ENCODE measurements around the gene CAST. TPM values are rescaled to one million over a fixed set of nuclear protein-coding genes. Genes with fewer than 3 reads are reported as not detected.

The CAST gene
- total RNA-seq, 2 donors from 2014 or later, result 251 to 256 TPM

DNA sequence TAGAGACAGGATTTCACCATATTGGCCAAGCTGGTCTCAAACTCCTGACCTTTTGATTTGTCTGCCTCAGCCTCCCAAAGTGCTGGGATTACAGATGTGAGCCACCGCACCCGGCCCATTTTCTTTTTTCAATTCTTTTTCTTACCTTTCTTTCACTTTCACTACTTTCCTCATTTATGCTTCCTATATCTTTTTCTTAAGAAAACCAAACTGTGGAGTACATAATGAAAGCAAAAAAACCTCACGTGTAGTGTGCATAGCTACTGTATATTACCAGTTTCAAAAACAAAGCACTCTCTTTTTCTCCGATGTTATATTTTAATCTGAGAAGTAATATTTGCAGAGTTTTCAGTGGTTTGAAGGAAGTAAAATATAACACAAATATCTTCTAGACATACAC, 8.0 kb upstream of the CAST start:
- H3K4me1 ChIP-seq (replicated peaks), result no peaks in the 10 kb centered on the region
- WGBS, result 89% methylated on average over 4 of the region's 4 CpGs
- DNase-seq (ENCODE audit: low spot score), result no peak
- H3K4me3 ChIP-seq, result no peak overlapping the region
- no peaks in the 10 kb centered on the region for H3K27me3 ChIP-seq (replicated peaks; ENCODE audit: insufficient read depth)
- no peak overlapping the region for H3K27ac ChIP-seq
- TF ChIP-seq CTCF (IDR thresholded peaks at IDR 0.05) (no peak), POLR2A (IDR thresholded peaks at IDR 0.05) (no peak), POLR2AphosphoS5 (IDR thresholded peaks at IDR 0.05) (no peak)
- no peaks in the 10 kb centered on the region for H3K36me3 ChIP-seq
- intact Hi-C loops (cut with DNase I), result loop anchor here (10.0 kb wide), 1 partner anchor 49 kb away; no protein-coding TSS in a partner anchor
- H3K9me3 ChIP-seq, result no peaks in the 10 kb centered on the region

DNA sequence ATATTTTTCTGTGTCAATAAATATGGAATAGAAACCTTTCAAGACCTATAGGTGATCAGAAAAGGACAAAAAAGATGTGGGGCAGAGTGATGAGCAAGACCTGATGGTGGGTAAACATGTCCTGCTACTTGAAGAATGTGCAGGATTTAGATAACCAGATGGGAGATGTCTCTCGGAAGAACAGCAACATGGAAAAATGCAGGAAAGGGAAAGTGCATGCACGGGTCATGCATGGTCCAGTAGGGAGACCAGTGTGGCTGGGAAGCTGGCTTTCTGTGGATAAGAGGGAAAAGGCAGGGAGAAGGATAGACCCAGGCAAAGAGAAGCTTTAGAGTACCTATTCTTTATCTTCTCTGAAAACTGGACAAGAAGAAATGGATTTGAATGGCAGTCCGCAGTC, 7.1 kb upstream of the CAST start:
- TF ChIP-seq POLR2AphosphoS5 (IDR thresholded peaks at IDR 0.05), result no peak
- no peak for TF ChIP-seq POLR2A (IDR thresholded peaks at IDR 0.05)
- no peak for TF ChIP-seq CTCF (IDR thresholded peaks at IDR 0.05)
- intact Hi-C loops (cut with DNase I), result loop anchor here (5.0 to 10.0 kb wide), 2 partner anchors 33 to 50 kb away; no protein-coding TSS in a partner anchor
- Histone ChIP-seq H3K9me3 (no peaks in the 10 kb centered on the region), H3K4me1 (replicated peaks) (no peaks in the 10 kb centered on the region), H3K4me3 (no peak overlapping the region), H3K27me3 (replicated peaks; ENCODE audit: insufficient read depth) (no peaks in the 10 kb centered on the region), H3K27ac (no peak overlapping the region), H3K36me3 (no peaks in the 10 kb centered on the region)
- 86% methylated on average over 3 of the region's 3 CpGs for WGBS
- DNase-seq (ENCODE audit: low spot score), result no peak

- Histone ChIP-seq H3K36me3 (no peaks in the 10 kb centered on the region), H3K4me3 (no peak overlapping the region), H3K27ac (no peak overlapping the region), H3K4me1 (replicated peaks) (no peaks in the 10 kb centered on the region), H3K27me3 (replicated peaks; ENCODE audit: insufficient read depth) (no peaks in the 10 kb centered on the region), H3K9me3 (no peaks in the 10 kb centered on the region)
- no peak for TF ChIP-seq POLR2A (IDR thresholded peaks at IDR 0.05)
- no peak for TF ChIP-seq CTCF (IDR thresholded peaks at IDR 0.05)
- no peak for TF ChIP-seq POLR2AphosphoS5 (IDR thresholded peaks at IDR 0.05)
- DNase-seq (ENCODE audit: low spot score), result no peak
- WGBS, result 14% methylated on average over 1 of the region's 1 CpG
- intact Hi-C loops (cut with DNase I), result loop anchor here (5.0 to 10.0 kb wide), 2 partner anchors 33 to 51 kb away; no protein-coding TSS in a partner anchor
Observed at GRCh38 chr5:96655506-96655905, 6.7 kb upstream of the CAST start.

- no peak overlapping the region for H3K27ac ChIP-seq
- TF ChIP-seq CTCF (IDR thresholded peaks at IDR 0.05) (no peak), POLR2AphosphoS5 (IDR thresholded peaks at IDR 0.05) (no peak), POLR2A (IDR thresholded peaks at IDR 0.05) (no peak)
- no peaks in the 10 kb centered on the region for H3K36me3 ChIP-seq
- H3K4me3 ChIP-seq, result no peak overlapping the region
- H3K4me1 ChIP-seq (replicated peaks), result no peaks in the 10 kb centered on the region
- H3K9me3 ChIP-seq, result no peaks in the 10 kb centered on the region
- WGBS, result 53% methylated on average over 3 of the region's 3 CpGs
- intact Hi-C loops (cut with DNase I), result loop anchor here (5.0 to 10.0 kb wide), 2 partner anchors 35 to 52 kb away; no protein-coding TSS in a partner anchor
- DNase-seq (ENCODE audit: low spot score), result no peak
- H3K27me3 ChIP-seq (replicated peaks; ENCODE audit: insufficient read depth), result no peaks in the 10 kb centered on the region
Observed at GRCh38 chr5:96657068-96657467, 5.1 kb upstream of the CAST start.

DNA sequence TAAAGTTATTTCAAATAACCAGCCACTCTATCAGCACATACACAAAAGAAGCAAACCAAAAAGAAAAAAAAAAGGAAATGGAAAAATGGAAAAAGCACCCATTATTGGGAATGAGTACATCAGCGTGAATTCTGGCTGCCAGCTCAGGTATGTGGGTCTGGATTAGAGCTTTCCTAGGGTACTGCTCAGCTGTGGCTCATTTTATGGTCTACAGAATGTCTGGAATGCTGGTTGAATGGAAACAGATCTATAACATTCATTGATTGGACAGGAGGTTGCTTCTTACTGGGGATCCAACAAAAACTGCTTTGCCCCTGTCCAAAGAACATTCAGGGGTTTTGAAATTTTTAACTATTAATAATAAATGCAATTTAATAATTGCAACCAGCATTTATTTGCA, 3.9 kb upstream of the CAST start:
- no peak for TF ChIP-seq POLR2AphosphoS5 (IDR thresholded peaks at IDR 0.05)
- TF ChIP-seq CTCF (IDR thresholded peaks at IDR 0.05), result no peak
- no peak for TF ChIP-seq POLR2A (IDR thresholded peaks at IDR 0.05)
- WGBS, result 93% methylated on average over 1 of the region's 1 CpG

More for the DNA sequence above, 3.9 kb upstream of the CAST start:
- DNase-seq (ENCODE audit: low spot score), result no peak
- Histone ChIP-seq H3K4me1 (replicated peaks) (no peaks in the 10 kb centered on the region), H3K27me3 (replicated peaks; ENCODE audit: insufficient read depth) (no peaks in the 10 kb centered on the region), H3K4me3 (no peak overlapping the region), H3K27ac (no peak overlapping the region), H3K36me3 (no peaks in the 10 kb centered on the region), H3K9me3 (no peaks in the 10 kb centered on the region)
- intact Hi-C loops (cut with DNase I), result loop anchor here (5.0 to 10.0 kb wide), 2 partner anchors 36 to 53 kb away; no protein-coding TSS in a partner anchor
